Hepatocyte (in vitro differentiated cells): ENCODE results near the gene CDYL. TPM values are rescaled to one million over a fixed set of nuclear protein-coding genes. Genes with fewer than 3 reads are reported as not detected.

Experiments
- DNase-seq: peaks from one replicate; pipeline ENCODE4 v3.0.0-alpha.2; 2016; ENCODE audit warnings: low spot score
- H2AFZ ChIP-seq: fragments of 200-600 bp; sonication (generic); 2 replicates; pipeline ENCODE4 v1.6.0; 2016; ENCODE audit warnings: antibody characterized with exemption, mild to moderate bottlenecking
- H3K27ac ChIP-seq: fragments of 200-600 bp; sonication (generic); 2 replicates; pipeline ENCODE4 v1.5.1; 2016; ENCODE audit warnings: mild to moderate bottlenecking
- H3K27me3 ChIP-seq: fragments of 200-600 bp; sonication (generic); 2 replicates; pipeline ENCODE4 v1.6.1; 2016
- H3K36me3 ChIP-seq: fragments of 200-600 bp; sonication (generic); replicated peaks from 2 replicates; pipeline ENCODE4 v1.5.1; 2016; ENCODE audit warnings: low read depth; ENCODE audit not compliant: insufficient read depth
- H3K4me1 ChIP-seq: fragments of 200-600 bp; sonication (generic); 2 replicates; pipeline ENCODE4 v1.5.1; 2016; ENCODE audit warnings: mild to moderate bottlenecking, moderate library complexity; ENCODE audit not compliant: insufficient read depth
- H3K4me2 ChIP-seq: fragments of 200-600 bp; sonication (generic); 2 replicates; pipeline ENCODE4 v1.6.0; 2016
- H3K4me3 ChIP-seq: fragments of 200-600 bp; sonication (generic); 2 replicates; pipeline ENCODE4 v1.5.1; 2016; ENCODE audit warnings: mild to moderate bottlenecking
- H3K79me2 ChIP-seq: fragments of 200-600 bp; sonication (generic); 2 replicates; pipeline ENCODE4 v1.6.0; 2017; ENCODE audit warnings: mild to moderate bottlenecking
- H3K9me2 ChIP-seq: fragments of 200-600 bp; sonication (generic); replicated peaks from 2 replicates; pipeline ENCODE4 v1.6.0; 2017; ENCODE audit warnings: mild to moderate bottlenecking; ENCODE audit not compliant: insufficient read depth
- H3K9me3 ChIP-seq: fragments of 200-600 bp; sonication (generic); 2 replicates; pipeline ENCODE4 v1.5.1; 2016; ENCODE audit warnings: low read depth, mild to moderate bottlenecking
- H4K20me1 ChIP-seq: fragments of 200-600 bp; sonication (generic); 2 replicates; pipeline ENCODE4 v1.6.0; 2016; ENCODE audit warnings: mild to moderate bottlenecking; ENCODE audit not compliant: insufficient read depth, poor library complexity, severe bottlenecking
- EZH2 ChIP-seq: fragments of 200-600 bp; sonication (generic); IDR thresholded peaks from 2 replicates; pipeline ENCODE4 v1.6.1; 2016; ENCODE audit warnings: antibody characterized with exemption, mild to moderate bottlenecking, borderline replicate concordance
- EZH2phosphoT487 ChIP-seq: fragments of 200-600 bp; sonication (generic); IDR thresholded peaks from one replicate; pipeline ENCODE4 v1.6.1; 2018; ENCODE audit warnings: antibody characterized with exemption, mild to moderate bottlenecking, low read depth, moderate library complexity; ENCODE audit not compliant: unreplicated experiment, severe bottlenecking
- WGBS: methylation state at CpG from one replicate; pipeline ENCODE4 v1.1.6; 2016; ENCODE audit warnings: low lambda C conversion rate; ENCODE audit errors: missing lambda C conversion rate; 5-methylcytosine and 5-hydroxymethylcytosine counted together
- polyA plus RNA-seq: library from polyadenylated mRNA; unstranded; fragments of >200 nt; fragmentation: Nextera tagmentation; extraction: Ambion mirVana; gene quantifications from 2 replicates; pipeline ENCODE4 v1.2.1, GENCODE V29; 2016
- total RNA-seq: library from RNA; depleted of rRNA; stranded (reverse); fragments of >200 nt; gene quantifications from 2 replicates; pipeline ENCODE4 v1.2.3, GENCODE V29; 2014
- TF ChIP-seq, protein P1 (sequence below): fragments of 200-600 bp; sonication (generic); IDR thresholded peaks from 2 replicates; pipeline ENCODE4 v1.5.1; 2016; ENCODE audit warnings: antibody characterized with exemption, mild to moderate bottlenecking; ENCODE audit not compliant: poor library complexity

CDYL gene
- total and polyA plus RNA-seq, 2 experiments from 2014 or later = 25.3 to 30.4 TPM

DNA sequence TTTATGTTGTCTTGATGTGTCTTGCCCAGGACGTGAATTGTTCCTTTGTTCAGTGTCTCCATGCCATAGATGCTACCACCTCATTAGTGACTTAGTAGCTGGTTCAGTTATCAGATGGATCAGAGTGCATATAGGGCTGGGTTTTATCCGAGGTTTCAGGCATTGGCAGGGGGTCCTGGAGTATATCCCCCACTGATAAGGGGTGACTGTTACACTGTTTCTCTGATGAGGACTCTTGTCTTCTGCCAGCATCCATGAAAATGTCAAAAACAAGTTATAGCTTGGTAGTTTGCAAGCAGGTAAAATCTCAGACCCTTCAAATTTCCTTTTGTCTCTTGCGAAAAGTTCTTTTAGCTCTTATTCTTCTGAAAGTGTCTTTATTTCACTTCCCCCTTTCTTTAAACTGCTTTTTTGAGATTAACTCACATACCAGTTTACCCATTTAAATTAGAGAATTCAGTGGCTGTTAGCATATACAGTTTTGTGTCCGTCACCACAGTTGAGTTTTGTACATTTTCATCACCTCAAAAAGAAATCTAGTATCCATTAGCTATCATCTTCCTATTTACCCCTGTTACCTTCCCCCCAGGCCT lies 109.2 kb downstream of the CDYL start:
- Histone ChIP-seq H3K4me2 (no peak overlapping the region), H3K4me3 (no peak overlapping the region), H2AFZ (no peak overlapping the region), H3K4me1 (no peaks in the 10 kb centered on the region), H4K20me1 (peaks cover 35% of the 10 kb centered on the region), H3K27me3 (no peaks in the 10 kb centered on the region), H3K9me3 (no peaks in the 10 kb centered on the region), H3K36me3 (no peaks in the 10 kb centered on the region), H3K27ac (no peak overlapping the region), H3K79me2 (peaks cover 100% of the 10 kb centered on the region), H3K9me2 (no peaks in the 10 kb centered on the region)
- WGBS = 73% methylated on average over 4 of the region's 4 CpGs
- TF ChIP-seq, protein P1, sequence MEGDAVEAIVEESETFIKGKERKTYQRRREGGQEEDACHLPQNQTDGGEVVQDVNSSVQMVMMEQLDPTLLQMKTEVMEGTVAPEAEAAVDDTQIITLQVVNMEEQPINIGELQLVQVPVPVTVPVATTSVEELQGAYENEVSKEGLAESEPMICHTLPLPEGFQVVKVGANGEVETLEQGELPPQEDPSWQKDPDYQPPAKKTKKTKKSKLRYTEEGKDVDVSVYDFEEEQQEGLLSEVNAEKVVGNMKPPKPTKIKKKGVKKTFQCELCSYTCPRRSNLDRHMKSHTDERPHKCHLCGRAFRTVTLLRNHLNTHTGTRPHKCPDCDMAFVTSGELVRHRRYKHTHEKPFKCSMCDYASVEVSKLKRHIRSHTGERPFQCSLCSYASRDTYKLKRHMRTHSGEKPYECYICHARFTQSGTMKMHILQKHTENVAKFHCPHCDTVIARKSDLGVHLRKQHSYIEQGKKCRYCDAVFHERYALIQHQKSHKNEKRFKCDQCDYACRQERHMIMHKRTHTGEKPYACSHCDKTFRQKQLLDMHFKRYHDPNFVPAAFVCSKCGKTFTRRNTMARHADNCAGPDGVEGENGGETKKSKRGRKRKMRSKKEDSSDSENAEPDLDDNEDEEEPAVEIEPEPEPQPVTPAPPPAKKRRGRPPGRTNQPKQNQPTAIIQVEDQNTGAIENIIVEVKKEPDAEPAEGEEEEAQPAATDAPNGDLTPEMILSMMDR = no peak
- TF ChIP-seq EZH2 = no peak
- TF ChIP-seq EZH2phosphoT487 = no peak
- DNase-seq = no peak

DNA sequence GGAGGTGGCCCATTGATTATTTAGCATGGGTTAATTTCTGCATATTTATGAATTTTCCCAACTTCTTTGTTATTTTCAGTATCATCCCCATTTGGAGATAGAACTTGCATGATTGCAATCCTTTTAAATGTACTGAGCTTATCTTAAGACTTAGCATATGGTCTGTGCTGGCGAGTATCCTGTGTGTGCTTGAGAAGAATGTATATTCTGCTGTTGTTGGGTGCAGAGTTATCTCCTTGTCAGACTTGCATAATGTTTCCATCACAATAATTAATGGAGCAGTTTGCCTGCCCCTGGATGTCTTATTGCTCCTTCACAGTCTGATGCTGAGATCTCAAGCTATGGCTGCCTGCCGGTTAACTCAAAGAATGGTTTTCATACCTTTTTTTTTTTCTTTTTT lies 112.6 kb downstream of the CDYL start:
- Histone ChIP-seq H3K4me3 (no peak overlapping the region), H3K36me3 (no peaks in the 10 kb centered on the region), H3K9me3 (no peaks in the 10 kb centered on the region), H3K4me2 (no peak overlapping the region), H3K79me2 (peaks cover 93% of the 10 kb centered on the region), H3K27me3 (no peaks in the 10 kb centered on the region), H3K4me1 (no peaks in the 10 kb centered on the region), H3K27ac (no peak overlapping the region), H4K20me1 (peaks cover 33% of the 10 kb centered on the region), H3K9me2 (no peaks in the 10 kb centered on the region), H2AFZ (no peak overlapping the region)
- WGBS = 74% methylated on average over 2 of the region's 2 CpGs
- DNase-seq = no peak
- TF ChIP-seq EZH2 = no peak
- TF ChIP-seq, protein P1 = no peak
- no peak for TF ChIP-seq EZH2phosphoT487

DNA sequence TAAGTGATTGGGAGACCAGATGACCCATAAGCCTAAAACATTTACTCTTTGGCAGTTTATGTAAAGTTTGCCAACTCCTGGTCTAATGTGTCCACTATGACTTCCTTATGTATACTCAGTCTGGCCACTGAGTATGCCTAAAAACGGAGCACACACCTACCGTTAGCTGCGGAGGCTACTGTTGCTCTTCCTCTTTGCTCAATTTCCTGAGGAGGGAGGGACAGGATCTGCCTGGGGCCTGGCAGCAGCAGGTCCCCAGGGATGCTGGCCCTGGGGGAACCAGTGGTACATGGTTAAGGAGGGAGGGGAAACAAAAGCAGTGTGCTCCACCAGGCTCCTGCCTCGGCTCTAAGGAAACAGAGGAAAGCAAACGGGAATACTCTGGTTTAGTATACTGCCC lies 113.5 kb downstream of the CDYL start:
- WGBS = 88% methylated on average over 5 of the region's 5 CpGs
- H3K9me3 ChIP-seq = no peaks in the 10 kb centered on the region
- DNase-seq = no peak
- no peaks in the 10 kb centered on the region for H3K36me3 ChIP-seq
- H3K4me2 ChIP-seq = no peak overlapping the region
- TF ChIP-seq EZH2phosphoT487 (no peak), EZH2 (no peak)
- TF ChIP-seq, protein P1 = no peak
- H3K4me1 ChIP-seq = no peaks in the 10 kb centered on the region
- no peak overlapping the region for H2AFZ ChIP-seq
- peaks cover 24% of the 10 kb centered on the region for H4K20me1 ChIP-seq
- no peaks in the 10 kb centered on the region for H3K9me2 ChIP-seq
- H3K4me3 ChIP-seq = no peak overlapping the region
- no peak overlapping the region for H3K27ac ChIP-seq
- peaks cover 88% of the 10 kb centered on the region for H3K79me2 ChIP-seq
- no peaks in the 10 kb centered on the region for H3K27me3 ChIP-seq
